CD4-positive, alpha-beta T cell treated with Interleukin-4 for 4 hours (primary cell): ENCODE data around the gene CFAP74.

ENCODE experiments used
- DNase-seq: peaks from one replicate; pipeline ENCODE4 v3.0.0-alpha.2; 2020

The CFAP74 gene

DNA sequence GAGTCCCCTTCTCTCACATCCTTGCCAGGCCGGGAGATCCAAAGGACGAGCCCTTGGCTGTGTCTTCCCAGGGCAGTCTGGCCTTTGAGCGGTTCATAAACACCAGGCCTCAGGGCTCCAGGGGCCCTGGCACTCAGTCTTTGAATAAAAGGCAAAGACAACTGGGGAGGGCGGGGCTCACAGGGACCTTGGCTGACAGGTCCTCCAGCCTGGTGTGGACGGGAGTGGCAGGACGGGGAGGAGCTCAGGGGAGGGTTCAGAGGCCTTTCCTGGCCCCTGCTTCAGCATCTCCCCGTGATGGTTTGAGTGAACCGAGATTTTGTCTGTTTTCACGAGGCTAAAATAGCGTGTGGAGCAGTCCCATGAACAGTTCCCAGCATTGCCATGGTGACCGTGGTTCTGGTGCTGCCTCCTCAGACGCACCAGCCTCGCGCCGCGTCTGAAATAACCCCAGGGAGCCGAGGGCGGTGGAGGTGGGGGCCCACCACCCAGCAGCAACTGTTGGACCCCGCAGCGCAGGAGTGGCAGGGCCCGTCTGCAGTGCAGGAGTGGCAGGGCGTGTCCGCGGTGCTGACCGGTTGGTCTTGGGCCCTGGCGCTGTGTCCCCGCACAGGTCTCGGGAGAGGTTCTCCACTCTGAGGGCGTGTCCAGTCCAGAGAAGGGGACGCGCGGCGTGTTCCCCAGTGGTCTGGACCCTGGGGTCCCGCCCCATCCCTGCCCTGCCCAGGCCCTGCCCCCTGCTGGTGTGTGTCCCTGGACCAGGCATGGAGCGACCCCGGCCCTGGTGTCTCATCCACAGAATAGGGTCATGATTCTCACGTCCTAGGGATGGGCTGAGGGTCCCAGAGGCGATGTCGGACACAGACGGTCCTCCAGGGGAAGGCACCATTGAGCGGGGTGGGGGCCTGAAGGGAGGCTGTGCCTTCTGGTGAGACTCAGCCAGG, 39.5 kb upstream of the CFAP74 start:
- no peak for DNase-seq

GRCh38 chr1:2041887-2042286, 38.3 kb upstream of the CFAP74 start:
- DNase-seq = no peak

GRCh38 chr1:2041305-2041704, 37.7 kb upstream of the CFAP74 start:
- no peak for DNase-seq

DNA sequence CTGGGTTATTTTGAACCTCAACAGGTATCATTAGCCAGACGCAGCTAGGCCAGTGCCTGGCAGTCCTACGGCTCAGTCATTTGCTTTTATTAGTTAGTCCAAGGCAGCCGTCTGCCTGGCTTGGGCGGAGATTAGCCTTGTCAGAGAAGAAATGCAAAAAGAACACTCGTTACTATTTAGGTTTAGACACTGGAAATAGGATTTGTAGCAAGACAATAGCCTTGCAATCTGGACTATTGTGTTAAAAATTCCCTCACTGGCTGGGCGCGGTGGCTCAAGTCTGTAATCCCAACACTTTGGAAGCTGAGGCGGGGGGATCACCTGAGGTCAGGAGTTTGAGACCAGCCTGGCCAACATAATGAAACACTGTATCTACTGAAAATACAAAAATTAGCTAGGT, 35.7 kb upstream of the CFAP74 start:
- DNase-seq = no peak

DNA sequence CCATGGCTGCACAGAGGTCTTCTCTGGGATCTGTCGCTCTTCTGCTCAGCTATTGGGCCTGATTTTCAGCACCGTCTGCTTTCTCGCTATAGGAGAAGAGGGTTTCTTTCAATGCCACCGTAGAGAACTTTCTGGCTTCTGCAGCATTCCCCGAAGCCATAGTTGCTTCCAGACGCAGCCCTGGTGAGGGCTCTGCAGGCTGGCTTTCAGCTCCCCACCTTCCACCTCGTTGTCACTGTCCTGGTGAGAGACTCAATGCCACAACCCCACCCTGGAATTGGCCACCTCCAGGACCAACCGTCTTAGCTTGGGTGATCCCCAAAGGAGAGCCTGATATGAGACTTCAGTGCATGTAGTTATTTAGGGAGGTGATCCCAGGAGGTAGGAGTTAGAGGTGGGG, 34.6 kb upstream of the CFAP74 start:
- DNase-seq = no peak

DNA sequence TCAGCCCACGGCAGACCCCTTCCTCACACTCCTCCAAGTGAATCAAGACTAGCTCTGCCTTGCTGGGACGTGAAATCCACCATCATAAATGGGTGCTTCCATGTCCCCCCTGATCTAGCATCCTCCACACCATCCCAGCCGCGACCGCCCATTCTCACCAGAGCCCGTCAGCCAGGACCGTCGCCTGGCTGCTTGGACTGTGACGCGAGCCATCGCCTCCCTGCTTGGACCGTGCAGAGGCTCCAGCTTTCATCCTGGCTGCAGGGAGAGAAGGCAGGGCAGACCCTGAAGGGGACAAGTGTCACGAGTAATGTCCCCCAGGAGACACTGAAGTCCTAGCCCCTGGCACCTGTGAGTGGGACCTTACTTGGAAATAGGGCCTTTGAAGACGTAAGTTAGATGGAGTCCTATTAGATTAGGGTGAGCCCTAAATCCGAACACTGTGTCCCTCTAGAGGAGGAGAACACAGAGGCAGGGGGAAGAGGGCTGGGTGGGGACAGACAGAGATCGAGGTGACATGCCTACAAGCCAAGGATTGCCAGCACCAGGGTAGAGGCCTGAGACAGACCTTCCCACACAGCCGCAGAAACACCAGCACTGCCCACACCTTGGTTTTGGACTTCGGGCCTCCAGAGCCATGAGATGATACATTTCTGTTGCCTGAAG, 33.9 kb upstream of the CFAP74 start:
- DNase-seq = no peak

DNA sequence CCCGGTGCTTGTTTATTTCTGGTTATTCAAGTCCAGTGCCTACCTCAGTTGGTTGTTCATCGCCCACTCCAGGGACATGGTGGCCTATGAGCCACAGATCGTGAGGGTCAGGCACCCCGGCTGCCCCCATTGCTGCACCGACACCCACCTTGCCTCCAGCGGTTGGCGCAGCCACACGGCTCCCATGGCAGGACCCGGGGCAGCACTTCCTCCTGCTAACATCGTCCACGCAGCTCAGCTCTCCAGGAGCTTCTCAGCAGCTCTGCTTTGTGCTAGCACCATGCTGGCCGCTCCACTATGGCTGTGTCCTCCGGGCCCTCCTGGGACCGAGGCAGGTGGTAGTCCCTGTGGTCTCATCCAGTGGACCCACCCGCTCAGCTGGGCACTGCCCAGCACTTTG, 32.7 kb upstream of the CFAP74 start:
- DNase-seq = no peak

DNA sequence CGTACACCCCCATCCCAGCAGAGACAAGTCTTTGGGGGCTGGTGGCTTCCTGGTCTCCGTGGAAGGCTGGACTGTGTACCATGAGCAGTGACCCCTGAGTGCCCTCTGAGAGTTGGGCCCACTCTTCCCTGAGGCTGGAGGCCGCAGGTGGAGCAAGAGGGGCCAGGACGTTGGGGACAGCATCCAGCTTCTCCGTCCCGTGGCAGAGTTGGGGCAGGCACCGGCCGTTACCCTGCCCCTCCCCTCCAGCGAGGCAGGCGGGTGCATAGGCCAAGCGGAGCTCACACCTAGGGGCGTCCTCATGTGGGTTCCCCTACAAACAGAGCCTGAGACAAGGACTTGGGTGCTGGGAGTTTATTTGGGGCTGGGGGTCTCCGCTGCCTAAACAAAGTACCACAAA, 29.6 kb upstream of the CFAP74 start:
- DNase-seq = no peak

- no peak for DNase-seq
Observed at GRCh38 chr1:2032737-2033136, 29.2 kb upstream of the CFAP74 start.

GRCh38 chr1:2031546-2032540, 28.3 kb upstream of the CFAP74 start:
- DNase-seq = no peak

DNA sequence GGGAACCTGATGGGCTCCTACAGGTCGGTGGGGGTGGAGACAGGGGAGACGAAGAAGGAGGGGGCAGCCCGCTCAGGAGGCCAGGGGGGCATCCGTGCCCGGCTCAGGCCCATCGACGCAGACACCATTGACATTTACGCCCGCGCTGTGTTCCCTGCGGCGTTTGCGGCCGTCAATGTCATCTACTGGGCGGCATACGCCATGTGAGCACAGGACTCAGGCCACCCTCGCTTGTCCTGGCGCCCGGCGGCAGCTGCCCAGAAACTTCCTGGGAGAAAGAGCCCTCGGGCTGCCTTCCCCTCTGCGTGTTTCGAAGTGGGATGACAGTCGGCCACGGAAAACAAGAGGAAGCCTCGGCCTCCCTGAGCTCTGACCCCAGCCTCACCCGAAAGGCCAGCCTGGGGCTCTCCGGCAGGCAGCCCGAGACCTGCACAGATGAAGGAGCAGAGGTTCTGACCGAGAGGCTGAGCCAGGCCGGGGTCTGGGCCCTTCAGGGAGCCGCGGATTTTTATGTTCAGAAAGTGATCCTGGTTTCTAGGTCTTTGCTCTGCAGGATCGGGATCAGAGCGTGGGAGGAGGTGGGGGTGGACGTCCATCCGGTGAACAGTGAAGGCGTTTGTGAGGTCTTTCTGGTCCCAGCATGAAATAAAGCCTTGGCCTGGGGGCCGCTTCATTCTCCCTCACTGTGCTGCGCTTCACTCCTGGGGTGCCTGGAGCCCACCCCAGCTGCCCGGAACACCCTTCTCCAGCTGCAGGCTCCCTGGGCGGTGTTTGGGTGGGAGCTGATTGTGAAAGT, 26.7 kb upstream of the CFAP74 start:
- no peak for DNase-seq

DNA sequence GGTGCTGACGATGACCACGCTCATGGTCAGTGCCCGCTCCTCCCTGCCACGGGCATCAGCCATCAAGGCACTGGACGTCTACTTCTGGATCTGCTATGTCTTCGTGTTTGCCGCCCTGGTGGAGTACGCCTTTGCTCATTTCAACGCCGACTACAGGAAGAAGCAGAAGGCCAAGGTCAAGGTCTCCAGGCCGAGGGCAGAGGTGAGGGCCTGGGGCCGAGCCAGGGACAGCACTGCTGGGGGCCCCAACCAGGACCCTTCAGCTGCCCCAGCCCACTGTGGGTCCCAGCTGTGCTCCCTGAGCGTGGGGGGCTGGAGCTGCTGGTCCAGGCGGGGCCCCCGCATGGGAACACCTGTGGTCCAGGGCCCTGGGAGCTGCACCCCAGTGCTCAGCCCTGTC, 26.0 kb upstream of the CFAP74 start:
- no peak for DNase-seq

GRCh38 chr1:2028870-2029560, 25.4 kb upstream of the CFAP74 start:
- no peak for DNase-seq

DNA sequence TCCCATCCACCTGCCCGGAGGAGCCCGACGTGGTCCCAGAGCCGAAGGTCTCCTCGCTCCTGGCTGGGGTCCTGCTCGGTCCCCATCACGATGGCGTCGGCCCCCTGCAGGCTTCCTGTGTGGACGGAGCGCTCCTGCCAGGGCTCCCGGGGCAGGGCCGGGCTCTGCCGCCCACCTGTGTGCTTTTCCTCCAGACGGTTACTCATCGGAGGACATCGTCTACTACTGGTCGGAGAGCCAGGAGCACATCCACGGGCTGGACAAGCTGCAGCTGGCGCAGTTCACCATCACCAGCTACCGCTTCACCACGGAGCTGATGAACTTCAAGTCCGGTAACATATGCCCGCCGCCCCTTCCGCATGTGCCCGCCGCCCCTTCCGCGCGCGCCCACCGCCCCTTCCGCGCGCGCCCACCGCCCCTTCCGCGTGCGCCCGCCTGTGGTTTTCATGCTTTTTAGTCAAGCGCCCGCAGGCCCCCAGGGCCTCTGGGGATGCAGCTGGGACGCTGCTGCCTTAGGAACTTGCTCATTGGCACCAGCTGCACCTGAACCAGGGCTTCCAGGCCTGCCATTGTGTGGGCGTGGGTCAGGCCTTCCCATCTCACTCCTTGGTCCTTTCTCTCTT, 24.5 kb upstream of the CFAP74 start:
- DNase-seq = no peak

DNA sequence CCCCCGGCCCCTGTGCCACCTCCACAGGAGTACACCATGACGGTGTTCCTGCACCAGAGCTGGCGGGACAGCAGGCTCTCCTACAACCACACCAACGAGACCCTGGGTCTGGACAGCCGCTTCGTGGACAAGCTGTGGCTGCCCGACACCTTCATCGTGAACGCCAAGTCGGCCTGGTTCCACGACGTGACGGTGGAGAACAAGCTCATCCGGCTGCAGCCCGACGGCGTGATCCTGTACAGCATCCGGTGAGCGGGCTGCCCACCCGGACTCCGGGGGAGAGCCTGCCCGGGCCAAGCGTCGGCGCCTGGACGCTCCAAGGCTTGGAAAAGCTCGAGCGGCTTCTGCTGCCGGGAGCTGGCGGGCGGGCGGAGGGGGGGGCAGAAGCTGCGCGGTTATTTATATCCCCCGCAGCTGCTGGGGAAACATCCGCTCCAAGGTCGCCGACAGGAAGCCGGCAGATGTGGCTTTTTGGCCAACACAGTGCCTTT, 21.9 kb upstream of the CFAP74 start:
- no peak for DNase-seq

- DNase-seq = no peak
Observed at GRCh38 chr1:2024887-2025286, 21.3 kb upstream of the CFAP74 start.

DNA sequence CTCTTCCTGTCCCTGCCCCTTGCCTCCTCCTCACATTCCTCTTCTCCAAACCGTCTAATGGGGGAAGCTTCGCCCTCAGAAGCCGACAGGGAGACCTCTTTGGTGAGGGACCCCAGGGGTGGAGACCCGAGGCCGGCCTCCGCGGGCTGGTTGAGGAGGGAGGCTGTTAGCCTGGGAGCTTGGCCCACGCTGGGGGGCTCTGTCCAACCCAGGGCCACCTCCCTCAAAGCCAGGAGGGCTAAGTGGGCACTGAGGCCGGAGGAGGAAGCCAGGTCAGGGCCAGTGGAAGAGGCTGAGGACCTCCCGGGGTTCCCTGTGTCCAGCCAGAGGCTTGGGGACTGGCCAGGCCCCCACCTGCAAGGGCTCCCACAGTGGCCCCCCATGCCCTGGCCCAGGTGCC, 20.9 kb upstream of the CFAP74 start:
- DNase-seq = no peak

DNA sequence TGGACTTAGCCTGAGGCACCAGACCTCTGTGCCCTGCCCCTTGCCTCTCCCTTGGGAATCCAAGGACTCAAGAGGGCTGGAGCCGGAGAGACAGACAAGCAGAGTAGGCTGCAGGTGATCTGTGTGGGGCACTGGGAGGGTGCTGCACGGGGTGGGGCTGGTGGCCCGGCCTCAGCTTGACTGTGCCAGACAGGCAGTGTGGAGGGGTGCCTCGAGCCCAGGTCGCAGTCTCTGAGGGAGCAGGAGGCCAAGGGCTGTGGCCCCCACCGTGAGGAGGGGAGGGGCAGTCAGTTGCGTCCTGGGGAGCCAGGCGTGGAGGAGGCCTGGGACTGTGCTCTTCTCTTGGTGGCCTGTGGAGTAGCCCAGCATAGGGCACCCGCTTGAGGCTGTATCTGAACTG, 19.6 kb upstream of the CFAP74 start:
- DNase-seq = no peak

DNA sequence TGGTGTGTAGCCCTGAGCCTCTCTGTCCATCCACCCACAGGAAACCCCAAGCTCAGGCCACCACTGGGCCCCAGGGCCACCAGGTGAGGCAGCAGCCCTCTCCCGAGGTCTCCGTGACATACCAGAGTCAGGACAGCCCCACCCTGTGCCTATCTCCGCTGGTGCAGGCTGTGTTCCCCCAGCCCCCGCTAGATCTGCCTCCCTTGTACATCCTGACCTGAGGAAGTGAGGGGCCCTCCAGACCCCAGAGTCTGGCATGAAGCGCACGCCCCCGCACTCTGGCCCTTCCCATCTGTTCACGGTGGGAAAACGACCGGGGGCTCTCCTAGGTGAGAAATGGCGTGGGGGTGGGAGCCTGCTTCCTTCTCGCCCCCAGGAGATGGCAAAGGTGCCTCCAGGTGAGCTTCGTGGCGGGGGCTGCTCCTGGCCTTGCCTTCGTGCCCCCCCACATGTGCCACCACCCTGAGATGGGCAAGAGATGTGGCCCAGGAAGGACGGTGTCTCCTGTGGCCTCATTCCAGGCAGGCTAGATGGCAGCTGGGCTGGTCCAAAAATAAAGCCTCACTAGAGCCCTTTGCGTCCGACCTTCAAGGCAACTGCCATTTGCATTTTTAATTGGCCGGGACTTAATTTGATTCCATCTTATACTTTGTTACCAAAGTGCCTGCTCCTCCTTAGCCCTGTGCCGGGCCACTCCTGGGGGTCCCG, 18.6 kb upstream of the CFAP74 start:
- DNase-seq = no peak

DNA sequence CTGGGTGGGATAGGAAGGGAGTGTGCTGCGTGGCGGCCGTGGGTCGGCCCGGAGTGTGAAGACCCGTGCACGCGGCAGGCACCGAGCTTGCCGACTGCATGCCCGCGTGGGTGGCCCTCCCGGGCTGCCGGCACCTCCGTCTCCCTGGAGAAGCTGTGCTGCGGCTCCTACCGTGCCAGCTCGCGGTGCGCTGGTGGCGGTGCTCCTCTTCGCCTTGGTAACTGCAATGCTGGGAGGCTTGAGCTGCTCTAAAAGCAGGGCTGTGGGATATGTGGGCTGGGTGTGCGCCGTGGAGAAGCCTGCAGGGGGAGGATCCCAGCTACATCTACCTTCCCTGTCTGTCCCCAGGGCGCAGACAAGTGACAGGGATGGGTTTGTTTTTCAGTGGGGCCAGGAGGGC, 18.0 kb upstream of the CFAP74 start:
- DNase-seq = no peak

DNA sequence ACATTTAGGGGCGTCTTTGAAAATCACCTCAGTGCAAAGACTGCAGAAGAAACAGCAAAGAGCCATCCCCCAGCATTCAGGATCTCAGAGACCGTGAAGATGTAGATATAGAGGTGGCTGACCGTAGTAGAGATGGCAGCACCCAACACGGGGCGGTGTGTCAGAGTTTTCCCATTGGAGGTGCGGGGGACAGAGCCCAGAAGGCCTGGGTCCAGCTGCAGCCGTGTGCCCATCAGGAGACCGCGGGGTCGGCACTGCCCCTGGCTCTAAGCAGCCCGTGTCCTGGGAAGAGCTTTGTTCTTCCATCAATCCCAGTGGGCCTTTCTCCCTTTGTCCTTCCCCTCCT, 16.7 kb upstream of the CFAP74 start:
- DNase-seq = no peak
